Endodermal cell (in vitro differentiated cells): ENCODE measurements around the gene CSPG4. TPM values are rescaled to one million over a fixed set of nuclear protein-coding genes. Genes with fewer than 3 reads are reported as not detected.

Source experiments
- DNase-seq: peaks from one replicate; pipeline ENCODE4 v3.0.0-alpha.2; 2017
- H3K27ac ChIP-seq: 2 replicates; pipeline ENCODE4 v1.5.1; 2013; ENCODE audit warnings: mild to moderate bottlenecking, low read depth, low read length, moderate library complexity
- H3K27me3 ChIP-seq: 2 replicates; pipeline ENCODE4 v1.6.1; 2013; ENCODE audit warnings: mild to moderate bottlenecking, low read length, moderate library complexity; ENCODE audit not compliant: insufficient read depth, control insufficient read depth, poor library complexity, severe bottlenecking
- H3K36me3 ChIP-seq: 2 replicates; pipeline ENCODE4 v1.7.0; 2013; ENCODE audit warnings: mild to moderate bottlenecking, low read length, moderate library complexity; ENCODE audit not compliant: control insufficient read depth, insufficient read depth
- H3K4me1 ChIP-seq: one replicate; pipeline ENCODE4 v1.7.0; 2013; ENCODE audit warnings: low read length; ENCODE audit not compliant: control insufficient read depth, insufficient read depth
- H3K4me3 ChIP-seq: 2 replicates; pipeline ENCODE4 v1.5.1; 2013; ENCODE audit warnings: mild to moderate bottlenecking, low read length, moderate library complexity
- H3K9ac ChIP-seq: 2 replicates; pipeline ENCODE4 v1.6.1; 2013; ENCODE audit warnings: mild to moderate bottlenecking, low read length, moderate library complexity; ENCODE audit not compliant: poor library complexity, severe bottlenecking; ENCODE audit errors: extremely low read depth
- H3K9me3 ChIP-seq: 2 replicates; pipeline ENCODE4 v1.6.1; 2013; ENCODE audit warnings: mild to moderate bottlenecking, low read length, moderate library complexity; ENCODE audit not compliant: control insufficient read depth
- H3K27ac Mint-ChIP-seq: 2 replicates; pipeline ENCODE4 v1.8.0; 2020; ENCODE audit warnings: mixed read lengths
- H3K27me3 Mint-ChIP-seq: 2 replicates; pipeline ENCODE4 v1.8.0; 2021; ENCODE audit warnings: mild to moderate bottlenecking, mixed read lengths; ENCODE audit not compliant: insufficient read depth
- H3K36me3 Mint-ChIP-seq: 2 replicates; pipeline ENCODE4 v1.8.0; 2020; ENCODE audit warnings: low read depth, mixed read lengths
- H3K4me1 Mint-ChIP-seq: 2 replicates; pipeline ENCODE4 v1.8.0; 2020; ENCODE audit warnings: mixed read lengths
- H3K4me3 Mint-ChIP-seq: 2 replicates; pipeline ENCODE4 v1.8.0; 2020; ENCODE audit warnings: mild to moderate bottlenecking, moderate library complexity, mixed read lengths
- H3K9me3 Mint-ChIP-seq: 2 replicates; pipeline ENCODE4 v1.8.0; 2020; ENCODE audit warnings: mild to moderate bottlenecking, mixed read lengths
- WGBS, 2 experiments: methylation state at CpG; one replicate each; pipeline versions ENCODE4 v1.1.5 to v1.1.7; 2013; ENCODE audit warnings: missing lambda C conversion rate in 2 of 2, mixed read lengths in 1 of 2; ENCODE audit not compliant: insufficient coverage in 1 of 2, insufficient read length in 1 of 2; 5-methylcytosine and 5-hydroxymethylcytosine counted together
- total RNA-seq, 2 donors: library from RNA; stranded (reverse); fragmentation: NEBNext Ultra II Directional in 1 of 2; extraction: Animal tissue kit (Norgen Biotek cat#: 25700) in 1 of 2; gene quantifications; 2 replicates in 1 of 2; 3 replicates in 1 of 2; pipeline ENCODE4 v1.2.1, GENCODE V29; 2021
- TF ChIP-seq, protein P1 (sequence below): fragments of 200-600 bp; sonication (generic); conservative IDR thresholded peaks from 2 replicates; pipeline ENCODE4 v1.5.0; 2021; ENCODE audit warnings: antibody characterized with exemption, mild to moderate bottlenecking

CSPG4 gene
- total RNA-seq, 2 donors from 2014 or later = 1.8 to 3.3 TPM

DNA sequence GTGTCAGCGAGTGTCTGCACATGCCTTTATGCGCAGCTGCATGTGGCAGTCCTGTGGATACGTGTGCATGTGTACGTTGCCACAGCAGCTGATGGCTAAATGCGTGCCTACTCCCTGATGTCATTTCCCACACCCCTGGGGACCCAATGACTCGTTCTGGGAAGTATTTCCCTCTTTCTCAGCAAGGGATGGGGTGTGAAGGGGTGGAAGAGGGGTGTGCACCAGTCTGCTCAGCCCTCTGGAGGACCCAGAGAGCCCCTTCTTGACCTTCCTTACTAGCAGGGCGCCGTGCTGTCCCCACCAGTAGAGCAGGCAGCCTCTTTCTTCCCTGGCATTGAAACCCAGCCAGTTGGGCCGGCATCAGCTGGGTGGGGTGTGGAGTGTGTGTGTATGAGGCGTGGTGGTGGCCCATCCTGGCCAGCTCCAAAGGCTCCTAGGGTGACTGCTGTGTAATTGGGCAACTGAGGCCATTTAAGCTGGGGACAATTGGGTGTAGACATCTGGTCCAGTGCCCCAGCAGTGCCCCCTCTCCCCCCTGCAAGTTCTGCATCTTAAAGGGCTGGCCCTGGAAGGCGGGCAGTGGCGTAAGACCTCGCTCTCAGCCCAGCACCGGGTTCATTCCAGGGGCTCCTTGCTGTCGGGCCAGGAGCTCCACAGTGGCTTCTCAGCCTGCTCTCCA is 45.7 kb downstream of the CSPG4 start:
- H3K9me3 Mint-ChIP-seq = no peaks in the 10 kb centered on the region
- TF ChIP-seq, protein P1, sequence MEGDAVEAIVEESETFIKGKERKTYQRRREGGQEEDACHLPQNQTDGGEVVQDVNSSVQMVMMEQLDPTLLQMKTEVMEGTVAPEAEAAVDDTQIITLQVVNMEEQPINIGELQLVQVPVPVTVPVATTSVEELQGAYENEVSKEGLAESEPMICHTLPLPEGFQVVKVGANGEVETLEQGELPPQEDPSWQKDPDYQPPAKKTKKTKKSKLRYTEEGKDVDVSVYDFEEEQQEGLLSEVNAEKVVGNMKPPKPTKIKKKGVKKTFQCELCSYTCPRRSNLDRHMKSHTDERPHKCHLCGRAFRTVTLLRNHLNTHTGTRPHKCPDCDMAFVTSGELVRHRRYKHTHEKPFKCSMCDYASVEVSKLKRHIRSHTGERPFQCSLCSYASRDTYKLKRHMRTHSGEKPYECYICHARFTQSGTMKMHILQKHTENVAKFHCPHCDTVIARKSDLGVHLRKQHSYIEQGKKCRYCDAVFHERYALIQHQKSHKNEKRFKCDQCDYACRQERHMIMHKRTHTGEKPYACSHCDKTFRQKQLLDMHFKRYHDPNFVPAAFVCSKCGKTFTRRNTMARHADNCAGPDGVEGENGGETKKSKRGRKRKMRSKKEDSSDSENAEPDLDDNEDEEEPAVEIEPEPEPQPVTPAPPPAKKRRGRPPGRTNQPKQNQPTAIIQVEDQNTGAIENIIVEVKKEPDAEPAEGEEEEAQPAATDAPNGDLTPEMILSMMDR = no peak
- H3K27ac Mint-ChIP-seq = peak overlapping the region; percentile 10
- Histone ChIP-seq H3K9ac (no peak overlapping the region), H3K27ac (no peak overlapping the region), H3K4me3 (no peak overlapping the region), H3K27me3 (no peaks in the 10 kb centered on the region), H3K9me3 (no peaks in the 10 kb centered on the region), H3K4me1 (peaks cover under 1% of the 10 kb centered on the region), H3K36me3 (no peaks in the 10 kb centered on the region)
- H3K4me3 Mint-ChIP-seq = no peak overlapping the region
- no peaks in the 10 kb centered on the region for H3K27me3 Mint-ChIP-seq
- DNase-seq = no peak
- 90 to 94% methylated on average over 7 to 14 of the region's 15 CpGs for WGBS, 2 experiments
- H3K36me3 Mint-ChIP-seq = peaks cover 3% of the 10 kb centered on the region
- peaks cover 14% of the 10 kb centered on the region for H3K4me1 Mint-ChIP-seq

DNA sequence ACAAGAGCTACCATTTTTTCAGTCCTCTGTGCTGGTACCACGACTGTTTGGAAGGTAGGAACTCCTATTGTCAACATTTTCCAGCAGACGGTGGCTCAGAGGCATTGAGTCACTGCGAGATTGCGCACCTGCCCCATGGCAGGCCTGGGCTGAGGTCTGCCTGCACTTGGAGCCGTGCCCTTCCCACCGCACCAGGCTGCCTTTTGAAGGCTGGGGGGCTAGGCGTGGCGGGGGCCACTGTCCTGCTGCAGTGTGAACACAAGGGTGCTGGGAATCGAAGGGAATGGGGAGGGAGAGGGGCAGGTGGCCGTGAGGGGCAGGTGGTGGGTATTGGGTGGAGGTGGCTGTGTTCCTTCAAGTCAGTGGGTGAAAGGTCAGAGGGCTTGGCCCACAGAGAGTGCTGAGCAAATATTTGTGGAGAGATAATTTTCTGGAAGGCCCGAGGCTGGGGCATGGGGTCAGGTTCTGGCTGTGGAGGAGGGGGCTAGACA is 48.7 kb downstream of the CSPG4 start:
- Histone ChIP-seq H3K36me3 (peaks cover 5% of the 10 kb centered on the region), H3K4me1 (no peaks in the 10 kb centered on the region), H3K27ac (no peak overlapping the region), H3K9ac (no peak overlapping the region), H3K4me3 (no peak overlapping the region), H3K27me3 (no peaks in the 10 kb centered on the region), H3K9me3 (no peaks in the 10 kb centered on the region)
- Mint-ChIP-seq H3K9me3 (no peaks in the 10 kb centered on the region), H3K36me3 (peaks cover 9% of the 10 kb centered on the region), H3K4me3 (no peak overlapping the region), H3K27ac (peak overlapping the region; percentile 52), H3K27me3 (no peaks in the 10 kb centered on the region), H3K4me1 (peaks cover 11% of the 10 kb centered on the region)
- no peak for DNase-seq
- TF ChIP-seq, protein P1 = no peak
- 84 to 85% methylated on average over 7 to 11 of the region's 11 CpGs for WGBS, 2 experiments

DNA sequence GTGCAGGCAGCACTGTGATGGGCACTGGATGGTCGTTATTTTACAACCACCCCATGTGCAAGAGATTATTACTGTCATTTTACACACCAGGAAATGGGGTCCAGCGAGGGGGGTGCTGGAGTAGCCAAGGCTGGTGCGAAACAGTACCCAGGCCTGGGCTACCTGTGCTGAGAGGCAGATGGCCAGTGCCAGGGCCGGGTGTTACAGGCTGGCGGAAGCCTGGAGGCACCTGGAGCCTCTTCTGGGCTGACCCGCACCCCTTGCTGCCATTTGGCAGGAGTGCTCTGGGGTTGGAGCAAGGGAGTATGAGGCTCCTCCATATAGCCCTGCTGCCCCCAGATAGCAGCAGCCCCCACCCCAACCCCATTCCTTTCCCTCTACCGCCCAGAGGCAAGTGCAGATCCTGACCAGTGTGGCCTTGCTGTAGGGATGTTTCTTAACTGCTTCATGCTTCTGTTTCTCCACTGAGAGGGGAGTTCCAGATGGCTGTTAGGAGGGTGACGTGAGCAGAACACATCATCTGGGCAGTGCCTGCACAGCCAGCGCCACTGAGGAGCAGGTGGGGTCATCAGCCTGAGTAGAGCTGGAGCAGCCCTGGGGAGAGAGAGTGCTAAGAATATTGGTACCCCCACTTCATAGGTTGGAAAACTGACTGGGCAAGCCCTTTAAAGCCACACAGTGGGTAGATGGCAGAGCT is 49.7 kb downstream of the CSPG4 start:
- Histone ChIP-seq H3K27me3 (no peaks in the 10 kb centered on the region), H3K9ac (no peak overlapping the region), H3K4me1 (no peaks in the 10 kb centered on the region), H3K27ac (no peak overlapping the region), H3K4me3 (no peak overlapping the region), H3K36me3 (peaks cover 11% of the 10 kb centered on the region), H3K9me3 (no peaks in the 10 kb centered on the region)
- Mint-ChIP-seq H3K4me1 (peaks cover 11% of the 10 kb centered on the region), H3K27me3 (no peaks in the 10 kb centered on the region), H3K36me3 (peaks cover 11% of the 10 kb centered on the region), H3K4me3 (no peak overlapping the region), H3K27ac (no peak overlapping the region), H3K9me3 (no peaks in the 10 kb centered on the region)
- TF ChIP-seq, protein P1 = no peak
- 94 to 100% methylated on average over 1 to 9 of the region's 9 CpGs for WGBS, 2 experiments
- no peak for DNase-seq
